NCI-H226 (cell line): ENCODE measurements around the gene SENP1.

Source experiments
- DNase-seq: peaks from one replicate; pipeline ENCODE4 v3.0.0-alpha.2; 2015

Gene SENP1

DNA sequence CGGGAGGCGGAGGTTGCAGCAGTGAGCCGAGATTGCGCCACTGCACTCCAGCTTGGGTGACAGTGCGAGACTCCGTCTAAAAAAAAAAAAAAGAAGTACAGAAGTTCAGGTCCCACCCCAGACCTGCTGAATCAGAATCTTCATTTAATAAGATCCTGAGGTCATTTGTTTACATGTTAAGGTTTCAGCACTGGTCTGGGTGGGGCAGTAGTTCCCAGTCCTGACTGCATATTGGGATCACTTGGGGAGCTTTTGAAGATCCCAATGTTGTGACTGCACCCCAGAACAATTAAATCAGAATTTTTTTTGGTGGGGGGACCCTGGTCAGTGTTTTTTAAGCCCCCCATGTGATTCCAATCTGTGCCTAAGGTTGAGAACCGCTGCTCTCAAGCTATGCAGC lies 89.9 kb downstream of the SENP1 start:
- DNase-seq, result no peak

DNA sequence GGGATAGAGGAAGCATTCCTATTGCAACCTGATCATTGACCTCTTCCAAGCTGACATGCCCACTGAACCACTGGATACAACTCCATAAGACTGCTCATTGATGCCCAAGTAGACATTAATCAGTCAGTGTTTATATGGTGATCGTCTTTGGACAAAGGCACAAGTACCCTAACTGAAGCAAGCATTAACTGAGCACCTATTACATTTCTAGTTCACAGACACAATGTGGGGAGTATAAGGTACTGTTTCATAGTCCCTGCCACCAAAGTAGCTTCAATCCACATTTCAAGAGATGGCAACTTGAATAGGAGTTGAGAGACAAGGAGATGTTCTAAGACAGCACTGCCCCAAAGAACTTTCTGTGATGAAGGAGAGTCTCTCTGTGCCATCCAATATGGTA lies 90.8 kb downstream of the SENP1 start:
- DNase-seq, result no peak

DNA sequence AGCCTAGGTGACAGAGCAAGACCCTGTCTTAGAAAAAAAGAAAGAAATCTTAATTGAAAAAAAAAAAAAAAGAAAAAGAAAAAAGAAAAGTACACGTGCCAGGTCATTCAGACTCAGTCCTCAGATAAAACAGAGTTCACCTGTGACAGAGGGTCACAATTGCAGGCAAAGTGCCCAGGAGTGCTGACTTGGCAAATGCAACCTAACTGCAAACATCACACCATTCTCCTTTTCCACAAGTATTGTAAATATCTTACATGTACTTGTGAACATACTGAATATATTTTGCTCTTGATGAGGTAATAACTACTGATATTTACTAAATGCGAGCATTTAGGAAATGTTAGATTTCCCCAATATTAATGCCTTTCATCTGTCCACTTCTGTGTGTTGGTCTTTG lies 92.6 kb downstream of the SENP1 start:
- DNase-seq, result no peak

DNA sequence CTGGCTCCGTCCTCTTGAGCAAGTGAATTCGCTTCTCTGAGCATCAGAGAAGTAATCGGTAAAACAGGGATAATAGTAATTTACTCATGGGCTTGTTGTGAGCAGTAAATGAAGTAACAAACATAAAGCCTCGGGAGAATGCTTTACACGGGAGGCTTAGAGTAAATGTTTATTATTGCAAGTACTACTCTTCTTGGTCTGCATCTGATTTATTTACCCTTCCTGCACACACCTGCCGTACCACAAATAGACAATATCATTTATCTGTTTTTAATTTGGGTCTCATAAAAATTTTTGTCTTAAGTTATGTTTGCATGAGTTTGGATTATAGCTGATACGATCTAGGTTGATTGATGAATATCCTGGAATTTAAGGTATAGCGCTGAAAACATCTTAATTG lies 93.8 kb downstream of the SENP1 start:
- no peak for DNase-seq

DNA sequence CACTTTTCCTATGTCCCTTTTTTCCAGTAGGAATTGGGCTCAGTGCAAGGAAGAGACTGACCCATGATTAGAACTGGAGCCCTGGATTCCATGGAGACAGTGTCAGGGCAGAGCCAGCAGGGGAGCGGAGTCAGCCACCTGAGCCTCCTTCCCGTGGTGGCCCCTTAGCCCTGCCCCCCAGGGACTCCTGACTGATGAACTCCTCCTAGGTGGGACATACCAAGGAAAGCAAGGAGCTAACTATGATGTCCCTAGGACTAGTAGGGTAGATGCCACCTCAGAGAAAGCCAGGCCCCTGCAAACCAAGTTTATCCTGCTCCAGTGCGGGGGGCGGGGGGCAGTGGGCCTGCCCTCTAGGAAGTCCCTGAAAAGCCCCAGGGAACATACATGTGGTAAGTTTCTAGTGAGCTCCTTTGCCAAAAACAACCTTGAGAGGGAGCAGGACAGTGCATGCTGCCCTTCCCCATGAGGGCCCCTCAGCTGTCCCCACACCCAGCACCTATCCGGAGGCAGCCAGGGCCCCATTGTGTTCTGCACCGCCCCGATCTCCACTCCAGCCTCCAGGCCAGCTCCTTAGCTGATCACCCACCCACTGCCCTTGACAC lies 95.4 kb downstream of the SENP1 start:
- no peak for DNase-seq

DNA sequence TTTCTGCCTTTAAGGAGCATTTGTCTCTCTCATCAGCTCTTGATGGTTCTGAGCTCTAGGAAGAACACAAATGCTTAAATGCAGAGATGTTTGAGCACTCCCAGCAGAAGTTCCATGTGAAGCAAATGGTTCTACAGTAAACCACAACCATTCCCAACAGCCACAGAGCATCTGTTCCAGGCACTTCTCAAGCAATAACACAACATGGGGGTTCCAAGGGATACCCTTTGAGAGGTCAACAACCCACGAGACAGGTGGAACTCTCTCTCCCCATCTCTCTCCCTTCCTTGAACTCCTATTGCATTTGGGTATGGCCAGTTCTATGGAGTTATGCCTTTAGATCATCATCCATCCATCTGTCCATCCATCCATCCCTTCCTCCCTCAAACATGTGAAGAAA lies 96.4 kb downstream of the SENP1 start:
- no peak for DNase-seq

DNA sequence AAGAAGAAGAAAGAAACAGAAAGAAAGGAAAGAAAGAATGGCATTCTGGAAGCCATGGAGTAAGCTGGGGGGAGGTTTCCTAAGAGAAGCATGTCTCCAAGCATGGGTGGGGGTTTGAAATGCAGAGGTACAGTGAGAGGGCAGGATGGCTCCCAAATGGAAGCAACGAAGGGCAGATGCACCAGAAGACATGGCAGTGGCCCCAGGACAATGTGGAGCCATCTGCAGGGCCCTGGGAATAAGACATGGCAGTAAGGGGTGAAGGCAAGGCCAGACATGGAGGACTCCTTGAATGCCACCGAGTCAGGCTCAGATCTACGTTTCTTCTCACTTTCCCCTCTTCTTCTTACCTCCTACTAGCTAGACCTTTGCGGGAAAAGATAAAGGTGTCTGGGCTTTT lies 96.9 kb downstream of the SENP1 start:
- no peak for DNase-seq

DNA sequence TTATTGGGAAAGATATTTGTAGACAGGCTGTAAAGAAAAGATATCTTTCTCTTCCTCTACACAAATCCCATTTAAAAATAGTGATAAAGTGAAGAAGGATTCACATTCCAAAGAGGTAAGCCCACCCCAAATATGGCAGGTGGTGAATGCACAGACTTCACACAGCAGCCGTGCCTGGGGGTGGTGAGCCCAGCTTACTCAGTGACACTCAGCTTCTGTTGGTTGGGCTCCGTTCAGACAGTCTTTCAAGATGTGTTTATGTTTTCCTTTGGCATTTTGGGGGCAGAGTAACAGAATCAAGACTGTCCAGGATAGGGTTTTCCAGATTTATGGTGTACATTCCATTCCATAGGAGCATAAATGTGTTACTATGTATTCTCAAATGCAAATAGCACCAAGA lies 97.5 kb downstream of the SENP1 start:
- no peak for DNase-seq

DNA sequence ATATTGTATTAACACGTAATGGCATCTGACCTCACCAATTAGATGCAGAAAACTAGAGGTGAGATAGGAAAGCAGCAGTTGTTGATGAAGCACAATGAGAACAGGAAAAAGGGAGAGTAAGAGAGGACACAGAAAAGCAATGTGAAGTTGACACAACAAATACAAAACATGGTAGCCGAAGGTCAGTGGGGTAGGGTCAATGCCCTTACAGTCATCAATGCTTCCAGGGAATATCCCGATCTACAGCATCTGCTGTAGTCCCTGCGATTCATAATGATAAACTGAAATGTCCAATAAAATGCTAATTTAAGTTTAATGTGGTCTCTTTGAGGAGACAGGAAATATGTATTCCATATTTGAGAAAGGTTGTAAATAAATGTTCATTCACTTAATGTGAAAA lies 98.7 kb downstream of the SENP1 start:
- no peak for DNase-seq

DNA sequence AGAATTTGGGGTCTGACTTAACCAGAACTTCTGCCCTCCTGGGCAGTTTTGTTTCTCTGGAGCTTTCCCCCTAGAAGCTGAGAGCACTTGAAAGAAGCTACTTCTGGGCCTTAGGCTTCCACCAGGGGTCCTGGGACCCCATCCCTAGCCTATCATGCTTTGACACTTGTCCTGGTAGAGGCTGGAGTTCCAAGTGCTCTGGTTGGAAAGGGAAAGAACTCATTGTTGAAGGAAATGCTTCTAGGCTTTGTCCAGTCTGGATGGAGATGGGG lies 100.2 kb downstream of the SENP1 start:
- no peak for DNase-seq

DNA sequence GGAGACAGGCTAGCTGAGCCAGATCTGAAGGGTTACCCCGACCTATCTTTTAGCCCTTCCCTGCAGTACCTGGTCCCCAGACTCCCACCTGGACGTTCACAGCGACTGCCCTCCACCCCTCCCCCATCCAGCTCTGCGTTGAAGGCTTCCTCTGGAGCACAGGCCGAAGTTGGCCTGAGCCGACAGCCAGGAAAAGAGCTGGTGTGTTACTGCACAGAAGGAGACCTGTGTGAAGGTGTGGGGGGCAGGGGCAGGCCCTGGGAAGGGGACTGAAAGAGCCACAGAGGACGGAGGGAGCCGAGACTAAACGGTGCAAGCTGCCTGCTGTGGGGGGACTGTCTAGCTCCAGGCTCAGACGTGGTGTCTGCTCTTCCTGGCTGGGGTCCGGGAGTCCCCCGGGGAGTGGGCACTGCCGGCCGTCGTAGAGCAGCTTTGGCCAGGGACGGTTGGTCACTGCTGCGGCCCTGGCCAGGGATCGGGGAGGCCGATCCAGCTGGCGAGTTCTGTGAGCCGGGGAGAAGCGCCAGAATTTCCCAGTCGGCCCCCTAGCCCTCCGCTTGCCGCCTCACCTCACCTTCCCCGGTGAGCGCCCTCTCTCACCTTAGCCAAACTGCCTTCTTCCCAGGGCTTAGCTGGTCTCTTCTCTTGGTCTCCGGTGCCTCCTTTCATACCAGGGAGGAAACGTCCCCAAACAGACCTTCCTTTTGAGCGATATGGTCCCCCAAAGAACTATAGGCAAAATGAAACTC lies 100.7 kb downstream of the SENP1 start:
- no peak for DNase-seq

DNA sequence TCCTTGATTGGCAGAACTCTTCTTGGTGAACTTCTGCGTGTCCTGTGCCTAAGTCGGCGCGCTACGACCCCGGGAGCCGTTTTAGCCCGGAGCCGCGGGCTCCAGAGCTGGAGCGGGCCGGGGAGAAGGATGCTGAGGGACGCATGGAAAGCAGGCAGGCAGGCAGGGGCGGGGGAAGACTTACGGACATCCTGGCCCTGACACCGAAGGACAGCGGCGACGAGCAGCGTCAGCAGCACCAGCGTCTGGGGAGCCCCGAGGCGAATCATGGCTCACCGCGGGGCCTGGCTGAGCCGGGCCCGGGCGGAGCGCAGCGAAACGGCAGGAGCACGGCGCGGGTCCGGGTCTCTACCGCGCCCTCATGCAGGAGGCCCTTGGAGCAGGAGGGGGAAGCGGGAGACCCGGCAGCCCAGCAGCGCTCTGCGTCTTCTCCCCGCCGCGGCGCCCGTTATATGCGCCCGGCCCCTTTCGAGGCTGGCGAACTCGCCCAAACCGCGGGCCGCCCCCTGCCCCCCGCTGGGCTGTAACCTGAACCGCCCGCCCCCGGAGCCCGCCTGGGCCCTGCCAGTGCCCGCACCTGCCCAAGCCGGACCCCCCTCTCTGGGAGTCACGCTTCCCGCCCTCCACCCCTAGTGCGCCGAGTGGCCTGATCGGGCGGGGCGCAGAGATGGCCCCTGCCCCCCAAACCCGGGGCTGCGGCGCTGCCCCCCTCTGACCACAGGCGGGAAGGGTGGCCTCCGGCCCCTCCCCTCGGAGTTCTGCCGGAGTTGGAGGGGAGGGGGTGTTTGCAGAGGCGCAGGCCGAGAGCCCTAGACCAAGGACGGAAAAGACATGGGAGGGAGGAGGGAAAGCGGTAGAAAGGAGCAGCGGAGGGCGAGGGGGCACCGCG lies 101.6 kb downstream of the SENP1 start, which contains the start of gene COL2A1:
TSS of gene COL2A1 (minus strand) at position 424 of the 889 bp plus-strand sequence. CDS start at position 269, 155 bp downstream.
- no peak for DNase-seq

DNA sequence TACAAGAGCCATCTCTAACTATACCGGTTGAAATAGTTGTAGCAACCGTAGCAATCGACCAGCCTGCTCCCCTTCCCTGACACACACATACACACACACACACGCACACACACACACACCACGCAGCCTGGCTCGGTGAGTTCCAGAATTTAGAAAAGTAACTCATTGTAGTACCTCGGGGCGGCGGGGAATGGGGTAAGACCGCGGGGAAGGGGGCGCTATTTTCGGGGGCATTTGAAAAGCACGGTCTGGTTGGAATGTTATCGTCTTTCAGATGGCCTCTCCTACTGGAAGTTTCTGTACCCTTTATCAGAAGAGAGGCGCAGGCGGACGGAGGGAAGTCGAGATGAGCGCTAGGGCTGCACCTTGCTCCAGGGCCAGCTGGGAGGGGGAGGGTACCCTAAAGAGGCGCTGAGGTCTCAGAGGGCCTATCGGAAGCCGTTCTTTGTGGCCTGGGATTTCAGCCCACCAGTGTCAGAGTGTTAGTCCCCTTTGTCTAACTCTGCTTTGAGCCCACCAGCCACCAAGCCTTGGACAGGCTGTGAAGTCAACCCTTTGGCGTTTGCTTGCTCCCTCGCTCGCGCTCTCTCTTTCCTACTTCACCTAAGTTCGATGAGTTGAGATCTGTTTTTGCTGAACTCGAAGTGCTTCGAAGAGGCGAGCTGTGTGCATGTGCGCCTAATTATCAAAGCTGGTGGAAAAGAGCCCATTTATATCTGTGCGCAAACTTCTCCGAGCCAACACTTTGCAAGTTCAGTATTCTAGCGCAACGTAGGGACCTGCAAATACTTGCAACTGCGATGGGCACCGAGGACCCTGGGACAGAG lies 102.4 kb downstream of the SENP1 start:
- DNase-seq, result no peak

DNA sequence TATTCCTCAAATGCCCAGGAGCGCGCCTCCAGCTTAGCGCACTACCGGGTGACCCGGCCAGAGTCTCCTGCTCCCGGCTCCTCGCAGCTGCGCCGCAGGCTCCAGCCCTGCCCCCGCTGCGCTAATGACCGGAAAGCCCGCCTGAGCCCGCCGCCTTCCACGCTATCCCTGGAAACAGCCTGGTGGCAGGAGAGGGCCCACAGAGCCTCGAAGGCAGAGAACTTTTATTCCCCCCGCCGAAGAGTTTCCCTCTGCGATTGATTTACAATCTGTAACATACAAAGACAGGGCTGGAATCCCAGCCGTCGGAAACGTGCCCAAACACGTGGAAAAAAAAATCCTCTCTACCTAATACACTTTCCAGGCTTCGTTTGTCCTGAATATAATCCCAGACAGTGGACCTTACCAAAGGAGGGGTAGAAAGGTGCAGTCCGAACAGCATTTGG lies 103.1 kb downstream of the SENP1 start:
- DNase-seq, result no peak

DNA sequence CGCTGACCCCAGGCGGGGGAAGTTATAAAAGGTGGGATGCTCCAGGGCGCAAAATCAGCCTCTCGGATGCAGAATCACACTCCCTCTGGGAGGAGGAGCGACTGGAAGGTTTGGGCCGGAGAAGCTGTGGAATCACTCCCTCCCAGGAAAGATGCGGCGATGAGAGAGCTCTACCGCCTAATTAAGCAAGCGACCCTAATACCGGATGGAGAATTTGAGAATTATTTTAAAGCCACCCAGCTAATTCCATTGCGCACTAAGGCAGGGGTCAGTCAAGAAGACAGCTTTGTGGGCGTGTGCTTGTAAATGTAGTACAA lies 103.5 kb downstream of the SENP1 start:
- DNase-seq, result no peak

DNA sequence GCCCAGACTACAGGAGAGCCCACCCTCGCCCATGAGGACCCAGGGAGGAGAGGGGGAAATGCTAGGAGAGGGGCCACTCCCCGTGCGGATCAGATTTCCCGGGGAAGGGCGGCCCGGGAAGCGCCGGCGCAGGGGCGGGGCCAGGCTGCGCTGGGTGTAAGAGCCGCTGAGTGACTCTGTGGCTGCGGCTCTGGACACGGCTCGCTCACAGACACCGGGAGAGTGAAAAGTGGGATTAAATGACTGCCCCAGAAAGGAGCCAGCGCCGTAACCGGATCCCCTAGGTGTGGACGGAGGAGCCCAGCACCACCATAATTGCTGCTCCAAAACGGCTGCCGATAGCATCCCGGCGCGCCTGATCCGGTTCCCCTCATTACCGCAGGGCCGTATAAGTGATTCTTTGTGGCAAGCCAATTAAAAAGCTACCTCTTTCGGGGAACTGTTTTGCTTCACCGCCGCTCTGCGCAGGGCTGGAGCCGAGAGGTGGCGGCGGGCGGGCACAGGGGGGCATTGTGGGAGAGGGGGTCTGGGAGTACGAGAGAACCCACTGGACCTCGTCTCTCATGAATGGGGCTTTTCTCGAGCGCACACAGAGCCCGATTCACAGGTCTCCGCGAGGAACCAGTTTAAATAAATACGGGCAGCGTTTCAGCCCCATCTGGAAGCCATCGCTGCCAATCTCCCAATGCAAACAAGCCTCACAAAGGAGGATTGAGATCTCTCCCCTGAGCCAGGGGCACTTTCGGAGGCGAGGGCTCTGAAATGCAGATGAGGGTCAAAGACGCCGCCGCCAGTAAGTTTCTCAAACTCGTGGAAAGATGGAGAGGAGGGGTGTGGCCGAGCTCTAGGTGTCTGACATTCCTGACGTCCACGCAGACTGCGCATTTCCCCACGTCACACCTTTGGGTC lies 104.1 kb downstream of the SENP1 start:
- peak; percentile 38 for DNase-seq

DNA sequence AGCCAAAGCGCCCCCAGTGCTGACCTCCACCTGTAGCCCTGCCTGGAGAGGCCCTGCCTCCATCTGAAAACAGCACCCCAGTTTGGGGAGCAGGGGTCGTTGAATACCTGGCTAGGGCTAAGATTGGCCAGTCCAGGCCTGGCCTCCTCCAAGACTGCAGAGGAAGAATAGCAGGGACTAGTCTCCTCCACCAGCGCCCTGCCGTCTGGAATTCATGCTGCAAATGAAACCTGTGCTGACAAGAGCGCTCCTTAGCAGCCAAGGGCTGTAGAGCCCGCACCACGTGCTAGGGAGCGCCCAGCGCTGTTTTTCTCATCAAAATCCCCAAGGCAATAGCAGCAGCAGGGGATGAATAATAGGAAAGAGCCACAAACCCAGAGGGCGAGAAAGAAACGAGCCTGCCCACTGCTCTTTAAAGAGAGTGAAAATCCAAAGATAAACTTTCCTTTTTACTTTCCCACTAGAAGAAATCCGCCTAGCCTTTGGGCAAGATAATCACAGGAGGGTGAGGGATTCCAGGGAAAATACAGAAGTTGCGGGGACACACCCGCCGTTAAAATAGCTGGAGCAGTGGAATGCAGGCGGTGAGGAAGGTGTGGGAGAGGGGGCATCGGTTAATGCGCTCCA lies 104.9 kb downstream of the SENP1 start:
- peak; percentile 84 for DNase-seq

DNA sequence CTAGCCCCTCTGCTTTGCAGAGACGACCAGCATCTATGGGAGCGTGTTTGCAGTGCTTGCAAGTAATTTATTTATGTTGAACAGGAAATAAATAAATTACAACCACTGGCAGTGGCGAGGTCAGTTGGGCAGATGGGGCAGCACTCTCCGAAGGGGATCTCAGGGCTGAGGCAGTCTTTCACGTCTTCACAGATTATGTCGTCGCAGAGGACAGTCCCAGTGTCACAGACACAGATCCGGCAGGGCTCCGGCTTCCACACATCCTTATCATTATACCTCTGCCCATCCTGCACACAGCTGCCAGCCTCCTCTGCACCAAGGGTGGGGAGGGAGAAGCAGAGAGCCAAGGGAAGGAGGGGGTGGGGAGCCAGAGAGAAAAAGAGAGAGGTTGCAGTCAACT lies 106.1 kb downstream of the SENP1 start:
- no peak for DNase-seq

DNA sequence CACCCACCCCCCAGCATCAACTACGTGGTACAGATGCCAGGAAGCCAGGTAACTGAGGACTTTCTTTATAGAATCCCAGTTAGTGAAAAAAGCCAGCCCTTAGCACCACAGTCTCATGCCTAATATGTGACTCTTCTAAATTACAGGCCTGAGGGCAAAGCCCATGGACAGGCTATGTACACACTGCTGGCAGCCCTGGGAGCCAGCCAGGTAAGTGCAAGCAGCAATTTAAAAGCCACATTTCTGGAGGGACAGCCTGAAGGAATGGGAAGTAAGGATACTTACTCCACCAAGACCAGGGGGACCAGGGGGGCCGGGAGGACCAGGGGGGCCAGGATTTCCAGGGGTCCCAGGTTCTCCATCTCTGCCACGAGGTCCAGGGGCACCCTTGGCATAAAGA lies 108.6 kb downstream of the SENP1 start:
- DNase-seq, result no peak

DNA sequence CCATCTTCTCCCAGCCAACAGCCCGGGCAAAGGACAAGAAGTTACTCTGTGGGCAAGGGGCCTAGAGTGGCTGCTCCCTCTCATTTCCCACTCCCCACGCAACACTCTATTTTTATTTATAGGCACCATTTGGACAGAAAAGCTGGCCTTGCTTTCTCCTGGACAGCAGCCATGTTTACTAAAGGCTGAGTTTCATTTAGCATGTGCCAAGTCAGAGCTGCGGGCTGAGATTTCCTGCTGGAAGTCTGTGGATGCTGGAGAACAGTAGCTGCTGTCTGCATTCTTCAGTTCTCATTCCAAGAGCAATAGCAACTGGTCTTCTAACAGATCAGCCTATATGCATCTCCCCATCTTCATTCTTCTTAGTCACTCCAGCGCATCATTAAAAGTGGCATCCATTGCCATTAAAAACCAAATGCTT lies 109.9 kb downstream of the SENP1 start:
- DNase-seq, result no peak

DNA sequence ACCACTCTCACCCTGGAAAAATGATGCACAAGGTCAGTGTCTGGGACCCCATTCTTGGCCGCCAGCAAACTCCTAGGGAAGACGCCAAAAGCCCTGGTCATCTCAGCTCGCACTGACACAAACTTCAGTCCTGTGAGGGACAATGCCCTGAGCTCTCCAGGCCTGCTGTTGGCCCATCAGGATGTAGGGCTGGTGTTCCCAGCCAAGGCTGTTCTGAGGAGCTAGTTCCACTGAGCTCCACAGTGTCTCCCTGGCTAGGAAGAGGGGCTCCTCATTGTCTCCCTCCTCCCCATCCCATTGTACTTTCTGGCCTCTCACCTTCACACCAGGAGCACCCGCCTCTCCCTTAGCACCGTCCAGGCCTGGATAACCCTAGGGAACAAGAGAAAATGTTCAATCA lies 112.4 kb downstream of the SENP1 start:
- DNase-seq, result no peak
